Suprapubic skin (tissue), 4 donors: ENCODE results near the gene ZNF426. TPM values are rescaled to one million over a fixed set of nuclear protein-coding genes. Genes with fewer than 3 reads are reported as not detected.

Experiments
- DNase-seq, 2 donors: peaks; one replicate each; pipeline ENCODE4 v3.0.0-alpha.2; 2019; ENCODE audit warnings: low spot score in 2 of 2
- H3K27ac ChIP-seq: fragments of 200-600 bp; sonication (generic); one replicate; pipeline ENCODE4 v1.5.1; 2019
- H3K27me3 ChIP-seq: fragments of 200-600 bp; sonication (generic); one replicate; pipeline ENCODE4 v1.5.1; 2019
- H3K36me3 ChIP-seq: fragments of 200-600 bp; sonication (generic); one replicate; pipeline ENCODE4 v1.5.1; 2019
- H3K4me1 ChIP-seq: fragments of 200-600 bp; sonication (generic); one replicate; pipeline ENCODE4 v1.5.1; 2019
- H3K4me3 ChIP-seq: fragments of 200-600 bp; sonication (generic); one replicate; pipeline ENCODE4 v1.5.1; 2019; ENCODE audit warnings: mild to moderate bottlenecking
- H3K9me3 ChIP-seq: fragments of 200-600 bp; sonication (generic); one replicate; pipeline ENCODE4 v1.5.1; 2019
- CTCF ChIP-seq, 2 donors: fragments of 200-600 bp in 1 of 2; fragments of 450-650 bp in 1 of 2; sonication (generic) in 1 of 2; IDR thresholded peaks; one replicate each; pipeline ENCODE4 v1.5.1; 2016 to 2019; ENCODE audit warnings: antibody characterized with exemption in 2 of 2, mild to moderate bottlenecking in 1 of 2, moderate library complexity in 1 of 2
- EP300 ChIP-seq: sonication (generic); formaldehyde crosslinking; IDR thresholded peaks from one replicate; pipeline ENCODE4 v1.6.1; 2017; ENCODE audit warnings: antibody characterized with exemption
- POLR2A ChIP-seq, 2 donors: fragments of 450-650 bp; IDR thresholded peaks; one replicate each; pipeline ENCODE4 v1.6.1; 2017; ENCODE audit warnings: antibody characterized with exemption in 2 of 2, mild to moderate bottlenecking in 2 of 2, moderate library complexity in 2 of 2
- POLR2AphosphoS5 ChIP-seq, 3 donors: sonication (generic); formaldehyde crosslinking; IDR thresholded peaks; one replicate each; pipeline ENCODE4 v1.6.1; 2017; ENCODE audit warnings: antibody characterized with exemption in 3 of 3
- total RNA-seq, 4 donors: library from RNA; depleted of rRNA; stranded (reverse); fragments of >200 nt; gene quantifications; one replicate each; pipeline ENCODE4 v1.1.0, GENCODE V29; 2016

ZNF426 gene
- total RNA-seq, 4 donors from 2014 or later = 8.6 to 12.6 (median 10.9) TPM

DNA sequence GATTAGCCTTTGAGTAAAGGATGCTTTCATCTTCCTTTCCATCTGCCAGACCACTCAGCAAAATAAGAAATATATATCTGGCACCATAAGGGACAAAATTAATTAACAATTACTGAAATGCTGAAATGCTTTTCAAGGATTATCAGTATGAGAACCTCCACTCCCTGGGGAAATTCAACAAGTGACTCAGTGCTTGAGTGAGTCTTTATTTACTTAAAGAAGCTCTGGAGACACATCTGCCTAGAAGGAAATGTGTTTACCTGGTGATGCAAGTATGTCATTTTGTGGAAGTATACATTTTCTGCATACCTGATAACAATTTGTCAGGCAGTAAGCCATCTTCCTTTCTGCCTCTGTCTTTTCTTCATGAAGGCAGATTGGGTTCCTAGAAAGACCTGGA is 63.5 kb downstream of the ZNF426 start:
- Histone ChIP-seq H3K27me3 (no peaks in the 10 kb centered on the region), H3K4me3 (no peak overlapping the region), H3K9me3 (peaks cover 13% of the 10 kb centered on the region), H3K4me1 (no peaks in the 10 kb centered on the region), H3K36me3 (no peaks in the 10 kb centered on the region), H3K27ac (no peak overlapping the region)
- DNase-seq = no peak
- TF ChIP-seq POLR2AphosphoS5 (IDR thresholded peaks at IDR 0.05) (no peak), CTCF (IDR thresholded peaks at IDR 0.05) (no peak), EP300 (no peak), POLR2A (IDR thresholded peaks at IDR 0.05) (no peak)

Other genes starting within 250 kb of the ZNF426 start
- gene ZNF699, start 228.8 kb downstream of the ZNF426 start, total RNA-seq = 10 to 100 TPM; 13.6 to 23.5 (median 14.8) TPM
- 10 to 100 TPM; 11.2 to 19.0 (median 12.4) TPM for gene ZNF559, start 214.5 kb downstream of the ZNF426 start, total RNA-seq
- gene ZNF177, start 175.6 kb downstream of the ZNF426 start, total RNA-seq = 1 to 10 TPM in 2 of 4 donors, under 1 TPM in 1, not detected in 1; 0.23 to 1.8 (median 1.4) TPM
- gene ZNF266, start 103.1 kb downstream of the ZNF426 start, total RNA-seq = 100 to 1,000 TPM in 1 of 4 donors, 10 to 100 TPM in 3; 16.5 to 101 (median 19.1) TPM
- gene ZNF560, start 40.0 kb downstream of the ZNF426 start, total RNA-seq = under 1 TPM in 1 of 4 donors, not detected in 3; 0.38 TPM
- 10 to 100 TPM; 34.4 to 52.6 (median 35.3) TPM for gene ZNF121, start 45.9 kb upstream of the ZNF426 start, total RNA-seq
- gene ZNF561, start 82.6 kb upstream of the ZNF426 start, total RNA-seq = 10 to 100 TPM; 33.1 to 49.4 (median 42.5) TPM
- 10 to 100 TPM; 13.2 to 23.8 (median 18.4) TPM for gene ZNF562, start 136.5 kb upstream of the ZNF426 start, total RNA-seq
- 10 to 100 TPM in 2 of 4 donors, 1 to 10 TPM in 2; 6.8 to 13.5 (median 11.2) TPM for gene ZNF846, start 230.1 kb upstream of the ZNF426 start, total RNA-seq